H1 (cell line): Measurements from ENCODE around the gene OR51I2. TPM values are rescaled to one million over a fixed set of nuclear protein-coding genes. Genes with fewer than 3 reads are reported as not detected.

Experiments
- BACH1 ChIP-seq: IDR thresholded peaks from 2 replicates; pipeline ENCODE4 v1.6.1; 2012; ENCODE audit warnings: low read length, improper control_type of control experiment
- BCL11A ChIP-seq, 2 experiments: IDR thresholded peaks; one replicate each; pipeline ENCODE4 v1.6.1; 2011; ENCODE audit warnings: low read depth in 2 of 2, low read length in 2 of 2, mild to moderate bottlenecking in 2 of 2
- E2F6 ChIP-seq: IDR thresholded peaks from 2 replicates; pipeline ENCODE4 v1.6.1; 2012; ENCODE audit warnings: inconsistent platforms
- polyA plus RNA-seq, 7 experiments: library from polyadenylated mRNA; depleted of rRNA in 3 of 7; stranded (reverse) in 5 of 7; unstranded in 2 of 7; fragments of >200 nt in 5 of 7; fragments of 200-250 nt in 2 of 7; gene quantifications; 1 replicate in 5 of 7; 2 replicates in 1 of 7; 4 replicates in 1 of 7; pipeline versions ENCODE4 v1.2.1 to v1.2.3, GENCODE V29; 2011 to 2013; ENCODE audit warnings: missing spikeins in 2 of 7, mixed read lengths in 2 of 7
- total RNA-seq: library from RNA; stranded (reverse); fragmentation: NEBNext Ultra II Directional; extraction: Animal tissue kit (Norgen Biotek cat#: 25700); gene quantifications from 2 replicates; pipeline ENCODE4 v1.2.1, GENCODE V29; 2021

The OR51I2 gene
- total and polyA plus RNA-seq, 2 of the 8 experiments (the other 6 are each of a cell fraction or from before 2014, with no cell fraction given), result not detected

- no peak for TF ChIP-seq E2F6
- TF ChIP-seq BCL11A (IDR thresholded peaks at IDR 0.05; ENCODE audit: low read depth in 2 of 2, low read length in 2 of 2), result no peak
- TF ChIP-seq BACH1, result no peak
- TF ChIP-seq, all 59 proteins: peak for 0
Observed at GRCh38 chr11:5486003-5486402, 36.9 kb downstream of the OR51I2 start (continued).
